ENCODE measurements around the gene PRKCE. TPM values are rescaled to one million over a fixed set of nuclear protein-coding genes. Genes with fewer than 3 reads are reported as not detected.

Gene PRKCE
- polyA plus RNA-seq, 1 of the 3 experiments (the other 2 are of a cell fraction): 16.3 TPM

DNA sequence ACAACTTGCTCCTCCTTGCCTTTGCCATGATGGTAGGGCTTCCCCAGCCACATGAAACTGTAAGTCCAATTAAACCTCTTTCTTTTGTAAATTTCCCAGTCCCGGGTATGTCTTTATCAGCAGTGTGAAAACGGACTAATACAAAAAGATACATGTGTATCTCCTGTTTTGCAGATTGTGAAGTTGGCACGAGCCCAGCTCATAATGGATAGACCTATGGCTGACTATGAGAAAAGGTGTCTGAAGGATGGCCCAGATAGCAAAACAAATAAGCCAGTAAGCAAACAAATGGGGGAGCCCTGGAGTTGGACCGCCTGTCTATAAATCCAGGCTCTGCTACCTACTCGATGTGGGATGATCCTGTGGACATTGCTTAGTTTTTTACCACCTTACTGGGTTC, 15.5 kb upstream of the PRKCE start:
- no peaks in the 10 kb centered on the region for H3K4me1 ChIP-seq (ENCODE audit: control insufficient read depth in 1 of 2, insufficient read depth in 2 of 2, low read depth in 1 of 2, low read length in 1 of 2)
- H3F3A ChIP-seq (replicated peaks; ENCODE audit: insufficient read depth): no peaks in the 10 kb centered on the region
- no peak overlapping the region for H3K9ac ChIP-seq
- peaks cover 38% of the 10 kb centered on the region; the same call in 1 of the 2 replicates for H3K27me3 ChIP-seq (ENCODE audit: insufficient read depth)
- CTCF ChIA-PET: interaction anchor here (0.9 kb wide), 1 partner anchor 10 kb away, joined by 4 read pairs; no protein-coding TSS in a partner anchor
- H3K36me3 ChIP-seq (replicated peaks in 1 of 2; ENCODE audit: control insufficient read depth in 1 of 2, insufficient read depth in 2 of 2, low read length in 1 of 2): no peaks in the 10 kb centered on the region
- no peaks in the 10 kb centered on the region for H4K20me1 ChIP-seq (ENCODE audit: insufficient read depth)
- no peak overlapping the region for H3K4me3 ChIP-seq (ENCODE audit: low read depth in 2 of 2, low read length in 1 of 2)
- no peak overlapping the region for H3K27ac ChIP-seq (ENCODE audit: low read depth in 2 of 2, low read length in 1 of 2)
- no peak overlapping the region for H2AFZ ChIP-seq (ENCODE audit: low read depth)
- POLR2A ChIA-PET: no interaction called here
- 60% methylated on average over 5 of the region's 5 CpGs for WGBS (ENCODE audit: low lambda C conversion rate)
- TF ChIP-seq EP300 (IDR thresholded peaks at IDR 0.05; ENCODE audit: borderline replicate concordance in 1 of 2, low read depth in 1 of 2, low read length in 1 of 2): no peak
- TF ChIP-seq MAX (IDR thresholded peaks at IDR 0.05; ENCODE audit: low read depth): no peak
- TF ChIP-seq USF2 (IDR thresholded peaks at IDR 0.05; ENCODE audit: borderline replicate concordance, low read depth, low read length): no peak
- no peak for TF ChIP-seq CHD2 (IDR thresholded peaks at IDR 0.05; ENCODE audit: low read length, partially characterized antibody)
- no peak for TF ChIP-seq TCF12 (IDR thresholded peaks at IDR 0.05)
- no peak for TF ChIP-seq RXRA (IDR thresholded peaks at IDR 0.05; ENCODE audit: borderline replicate concordance, low read depth)
- TF ChIP-seq FOXJ3 (CRISPR knock-in tag; IDR thresholded peaks at IDR 0.05): no peak
- no peak for TF ChIP-seq RCOR1 (IDR thresholded peaks at IDR 0.05; ENCODE audit: low read length)
- TF ChIP-seq MEF2A (IDR thresholded peaks at IDR 0.05; ENCODE audit: borderline replicate concordance, low read depth): no peak
- TF ChIP-seq TAF1 (IDR thresholded peaks at IDR 0.05; ENCODE audit: borderline replicate concordance, low read depth, low read length): no peak
- TF ChIP-seq TEAD4 (IDR thresholded peaks at IDR 0.05; ENCODE audit: borderline replicate concordance, insufficient read depth): no peak
- no peaks in the 10 kb centered on the region for H3K9me2 ChIP-seq
- no peaks in the 10 kb centered on the region for H3K9me3 ChIP-seq
- no peak overlapping the region for H3K4me2 ChIP-seq
- no peaks in the 10 kb centered on the region for H3K79me2 ChIP-seq (ENCODE audit: insufficient read depth)
- DNase-seq: no peak

GRCh38 chr2:45637440-45637839, 14.0 kb upstream of the PRKCE start:
- POLR2A ChIA-PET: no interaction called here
- TF ChIP-seq ZBTB33 (IDR thresholded peaks at IDR 0.05; ENCODE audit: borderline replicate concordance, low read depth) (no peak), NFIC (IDR thresholded peaks at IDR 0.05; ENCODE audit: borderline replicate concordance) (no peak), YY1 (IDR thresholded peaks at IDR 0.05; ENCODE audit: low read depth) (no peak), MEF2A (IDR thresholded peaks at IDR 0.05; ENCODE audit: borderline replicate concordance, low read depth) (no peak), TAF1 (IDR thresholded peaks at IDR 0.05; ENCODE audit: borderline replicate concordance, low read depth, low read length) (no peak), TCF12 (IDR thresholded peaks at IDR 0.05) (no peak), FOXM1 (IDR thresholded peaks at IDR 0.05; ENCODE audit: low read depth) (no peak), IRF3 (IDR thresholded peaks at IDR 0.05; ENCODE audit: low read depth, low read length) (no peak), FOXJ3 (CRISPR knock-in tag; IDR thresholded peaks at IDR 0.05) (no peak), EZH2phosphoT487 (IDR thresholded peaks at IDR 0.05; ENCODE audit: borderline replicate concordance, low read depth) (no peak), SIN3A (IDR thresholded peaks at IDR 0.05; ENCODE audit: borderline replicate concordance, low read depth, low read length) (no peak), JUND (IDR thresholded peaks at IDR 0.05) (no peak), GABPA (IDR thresholded peaks at IDR 0.05; ENCODE audit: low read depth) (no peak), POLR2AphosphoS5 (IDR thresholded peaks at IDR 0.05; ENCODE audit: low read depth, low read length) (no peak), CTCF (IDR thresholded peaks at IDR 0.05) (no peak), RCOR1 (IDR thresholded peaks at IDR 0.05; ENCODE audit: low read length) (no peak)

More at GRCh38 chr2:45637440-45637839, 14.0 kb upstream of the PRKCE start:
- no peaks in the 10 kb centered on the region for H3K4me1 ChIP-seq (ENCODE audit: control insufficient read depth in 1 of 2, insufficient read depth in 2 of 2, low read depth in 1 of 2, low read length in 1 of 2)
- CTCF ChIA-PET: interaction anchor here (0.7 to 2.6 kb wide), 2 partner anchors 12 to 20 kb away, joined by 3 to 6 read pairs; no protein-coding TSS in a partner anchor
- no peak overlapping the region for H3K4me3 ChIP-seq (ENCODE audit: low read depth in 2 of 2, low read length in 1 of 2)
- no peaks in the 10 kb centered on the region for H3K9me3 ChIP-seq
- H3K9me2 ChIP-seq: no peaks in the 10 kb centered on the region
- H3K27ac ChIP-seq (ENCODE audit: low read depth in 2 of 2, low read length in 1 of 2): no peak overlapping the region
- no peak overlapping the region for H3K4me2 ChIP-seq
- H3K27me3 ChIP-seq (ENCODE audit: insufficient read depth): peaks cover 27% of the 10 kb centered on the region; the same call in 1 of the 2 replicates
- DNase-seq: no peak
- H3F3A ChIP-seq (replicated peaks; ENCODE audit: insufficient read depth): no peaks in the 10 kb centered on the region
- H2AFZ ChIP-seq (ENCODE audit: low read depth): no peak overlapping the region
- H3K36me3 ChIP-seq (replicated peaks in 1 of 2; ENCODE audit: control insufficient read depth in 1 of 2, insufficient read depth in 2 of 2, low read length in 1 of 2): no peaks in the 10 kb centered on the region
- 83% methylated on average over 5 of the region's 5 CpGs for WGBS (ENCODE audit: low lambda C conversion rate)
- no peaks in the 10 kb centered on the region for H3K79me2 ChIP-seq (ENCODE audit: insufficient read depth)
- no peak overlapping the region for H3K9ac ChIP-seq
- no peaks in the 10 kb centered on the region for H4K20me1 ChIP-seq (ENCODE audit: insufficient read depth)

All from SK-N-SH (cell line).